Gastrocnemius medialis (tissue), 4 donors: ENCODE results near the gene LTBP1.

Experiments used
- CTCF ChIP-seq, 5 experiments: fragments of 450-650 bp in 3 of 5; fragments of 200-600 bp in 2 of 5; sonication (generic) in 2 of 5; IDR thresholded peaks in 4 of 5; conservative IDR thresholded peaks in 1 of 5; 1 replicate in 4 of 5; 2 replicates in 1 of 5; pipeline ENCODE4 v1.5.1; 2016 to 2019; ENCODE audit warnings: antibody characterized with exemption in 5 of 5, mild to moderate bottlenecking in 3 of 5, moderate library complexity in 3 of 5
- POLR2A ChIP-seq, 2 donors: fragments of 450-650 bp; IDR thresholded peaks; one replicate each; pipeline ENCODE4 v1.6.1; 2017; ENCODE audit warnings: antibody characterized with exemption in 2 of 2, mild to moderate bottlenecking in 2 of 2, moderate library complexity in 2 of 2

GRCh38 chr2:33032245-33032644 is 85.5 kb downstream of the LTBP1 start:
- TF ChIP-seq CTCF (IDR thresholded peaks at IDR 0.05 in 4 of 5, conservative IDR thresholded peaks at IDR 0.05 in 1 of 5) = no peak
- no peak for TF ChIP-seq POLR2A (IDR thresholded peaks at IDR 0.05)
